OCI-LY7 (cell line): ENCODE measurements around the gene FUBP3. TPM values are rescaled to one million over a fixed set of nuclear protein-coding genes. Genes with fewer than 3 reads are reported as not detected.
"Not testable (repeated sequence)": the region's sequence is repeated elsewhere in the genome, so short reads cannot be mapped to it uniquely, and the experiment has no call there.

ENCODE experiments used
- BruUV-seq: library from RNA; stranded (reverse); fragments of 400-500 nt; replicated peaks from 2 replicates; lab custom pipeline; 2021; lab: Mats Ljungman, UMichigan
- CTCF ChIA-PET: fragments of 300-600 bp; sonication (Branson Sonifier 250); formaldehyde crosslinking; loops from one replicate; lab custom pipeline; 2022; ENCODE audit warnings: antibody characterized with exemption; ENCODE audit not compliant: unreplicated experiment; lab: Charles Lee
- POLR2A ChIA-PET: fragments of 300-600 bp; sonication (Branson Sonifier 250); formaldehyde crosslinking; loops from one replicate; lab custom pipeline; 2022; ENCODE audit warnings: antibody characterized with exemption; lab: Charles Lee
- DNase-seq: peaks from one replicate; pipeline ENCODE4 v3.0.0-alpha.2; 2015; ENCODE audit warnings: low spot score
- H2AFZ ChIP-seq: fragments of 200-600 bp; sonication (generic), shearing (Covaris generic); 2 replicates; pipeline ENCODE4 v1.6.1; 2014; ENCODE audit warnings: mild to moderate bottlenecking, antibody characterized with exemption, low read length, moderate library complexity
- H3K27ac ChIP-seq: fragments of 200-600 bp; sonication (generic); 2 replicates; pipeline ENCODE4 v1.5.1; 2014; ENCODE audit warnings: mixed run types, low read depth, mild to moderate bottlenecking, moderate library complexity, low read length, inconsistent platforms; ENCODE audit not compliant: poor library complexity, severe bottlenecking
- H3K36me3 ChIP-seq: fragments of 200-600 bp; sonication (generic); 2 replicates; pipeline ENCODE4 v1.6.1; 2014; ENCODE audit warnings: mild to moderate bottlenecking, antibody characterized with exemption, low read length, moderate library complexity, mixed read lengths; ENCODE audit not compliant: insufficient read depth
- H3K4me1 ChIP-seq: fragments of 200-600 bp; sonication (generic); 2 replicates; pipeline ENCODE4 v1.5.1; 2014; ENCODE audit warnings: mild to moderate bottlenecking, low read length; ENCODE audit not compliant: insufficient read depth, poor library complexity, severe bottlenecking
- H3K4me2 ChIP-seq: fragments of 200-600 bp; sonication (generic); 2 replicates; pipeline ENCODE4 v1.6.1; 2014; ENCODE audit warnings: mild to moderate bottlenecking, low read length
- H3K4me3 ChIP-seq: fragments of 200-600 bp; sonication (generic); 2 replicates; pipeline ENCODE4 v1.5.1; 2014; ENCODE audit warnings: mild to moderate bottlenecking, low read depth, low read length; ENCODE audit not compliant: poor library complexity, severe bottlenecking
- H3K79me2 ChIP-seq: fragments of 200-600 bp; sonication (generic); 2 replicates; pipeline ENCODE4 v1.6.1; 2016; ENCODE audit warnings: low read depth, mild to moderate bottlenecking, low read length, moderate library complexity, mixed read lengths; ENCODE audit not compliant: insufficient read depth
- H3K9me2 ChIP-seq: fragments of 200-600 bp; sonication (generic); 2 replicates; pipeline ENCODE4 v1.6.1; 2016; ENCODE audit warnings: mild to moderate bottlenecking, low read length, mixed read lengths; ENCODE audit not compliant: insufficient read depth
- H3K9me3 ChIP-seq: fragments of 200-600 bp; sonication (generic); 2 replicates; pipeline ENCODE4 v1.6.1; 2014; ENCODE audit warnings: mild to moderate bottlenecking, mixed run types, low read length, mixed read lengths
- H4K20me1 ChIP-seq: fragments of 200-600 bp; sonication (generic); 2 replicates; pipeline ENCODE4 v1.6.1; 2014; ENCODE audit warnings: mild to moderate bottlenecking, antibody characterized with exemption, low read length, moderate library complexity, mixed read lengths; ENCODE audit not compliant: insufficient read depth
- EZH2phosphoT487 ChIP-seq: fragments of 200-600 bp; sonication (generic); IDR thresholded peaks from 2 replicates; pipeline ENCODE4 v1.6.1; 2018; ENCODE audit warnings: low read depth, borderline replicate concordance, mild to moderate bottlenecking, mixed run types, antibody characterized with exemption, low read length, moderate library complexity, mixed read lengths
- intact Hi-C: fragments of 100-400 bp; cut with micrococcal nuclease; formaldehyde crosslinking; loops from one replicate; pipeline ENCODE4 v1.10.0; 2022; ENCODE audit not compliant: unreplicated experiment
- total RNA-seq, 2 experiments: library from RNA; depleted of rRNA in 1 of 2; stranded (reverse); fragments of >200 nt in 1 of 2; shearing (Covaris generic) in 1 of 2; gene quantifications; 2 replicates each; pipeline ENCODE4 v1.2.3, GENCODE V29; 2014 to 2022
- TF ChIP-seq, protein P1 (sequence below): fragments of 200-600 bp; sonication (generic); conservative IDR thresholded peaks from 2 replicates; pipeline ENCODE4 v1.5.1; 2014; ENCODE audit warnings: mild to moderate bottlenecking, antibody characterized with exemption, low read length, moderate library complexity, mixed read lengths

FUBP3 gene
- total RNA-seq, 2 experiments from 2014 or later = 62.3 to 78.3 TPM

DNA sequence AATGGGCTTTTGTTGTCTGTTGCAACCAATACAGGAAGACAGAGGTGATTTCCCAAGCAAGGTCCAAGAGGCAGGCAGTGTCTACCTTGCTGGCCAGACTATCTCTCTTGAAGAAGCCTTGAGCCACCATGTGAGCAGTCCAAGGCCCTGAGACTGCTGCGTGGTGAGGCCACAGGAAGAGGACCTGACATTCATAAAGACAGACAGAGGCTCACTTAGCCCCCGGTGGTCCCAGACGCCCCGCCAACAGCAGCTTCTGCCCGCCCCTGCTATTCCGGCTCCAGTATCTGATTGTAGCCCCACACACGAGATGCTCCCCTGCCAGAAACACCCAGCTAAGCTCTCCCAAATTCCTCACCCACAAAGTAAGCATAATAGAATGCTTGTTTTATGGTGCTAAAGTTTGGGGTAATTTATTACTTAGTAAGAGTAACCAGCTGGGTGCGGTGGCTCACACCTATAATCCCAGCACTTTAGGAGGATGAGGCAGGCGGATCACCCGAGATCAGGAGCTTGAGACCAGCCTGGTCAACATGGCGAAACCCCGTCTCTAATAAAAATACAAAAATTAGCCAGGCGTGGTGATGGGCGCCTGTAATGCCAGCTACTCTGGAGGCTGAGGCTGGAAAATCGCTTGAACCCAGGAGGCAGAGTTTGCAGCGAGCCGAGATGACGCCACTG lies 22.8 kb upstream of the FUBP3 start:
- H2AFZ ChIP-seq = no peak overlapping the region
- H3K9me3 ChIP-seq = no peaks in the 10 kb centered on the region
- H3K9me2 ChIP-seq = no peaks in the 10 kb centered on the region
- H3K4me1 ChIP-seq = no peaks in the 10 kb centered on the region
- no peaks in the 10 kb centered on the region for H4K20me1 ChIP-seq
- intact Hi-C loops = no loop called here
- ChIA-PET POLR2A (interaction anchor here (1.0 kb wide), 1 partner anchor 22 kb away, joined by 3 read pairs; no protein-coding TSS in a partner anchor), CTCF (no interaction called here)
- no peak overlapping the region for H3K4me2 ChIP-seq
- H3K4me3 ChIP-seq = no peak overlapping the region
- TF ChIP-seq, protein P1, sequence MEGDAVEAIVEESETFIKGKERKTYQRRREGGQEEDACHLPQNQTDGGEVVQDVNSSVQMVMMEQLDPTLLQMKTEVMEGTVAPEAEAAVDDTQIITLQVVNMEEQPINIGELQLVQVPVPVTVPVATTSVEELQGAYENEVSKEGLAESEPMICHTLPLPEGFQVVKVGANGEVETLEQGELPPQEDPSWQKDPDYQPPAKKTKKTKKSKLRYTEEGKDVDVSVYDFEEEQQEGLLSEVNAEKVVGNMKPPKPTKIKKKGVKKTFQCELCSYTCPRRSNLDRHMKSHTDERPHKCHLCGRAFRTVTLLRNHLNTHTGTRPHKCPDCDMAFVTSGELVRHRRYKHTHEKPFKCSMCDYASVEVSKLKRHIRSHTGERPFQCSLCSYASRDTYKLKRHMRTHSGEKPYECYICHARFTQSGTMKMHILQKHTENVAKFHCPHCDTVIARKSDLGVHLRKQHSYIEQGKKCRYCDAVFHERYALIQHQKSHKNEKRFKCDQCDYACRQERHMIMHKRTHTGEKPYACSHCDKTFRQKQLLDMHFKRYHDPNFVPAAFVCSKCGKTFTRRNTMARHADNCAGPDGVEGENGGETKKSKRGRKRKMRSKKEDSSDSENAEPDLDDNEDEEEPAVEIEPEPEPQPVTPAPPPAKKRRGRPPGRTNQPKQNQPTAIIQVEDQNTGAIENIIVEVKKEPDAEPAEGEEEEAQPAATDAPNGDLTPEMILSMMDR = no peak
- no peak for TF ChIP-seq EZH2phosphoT487
- H3K79me2 ChIP-seq = no peaks in the 10 kb centered on the region
- H3K27ac ChIP-seq = no peak overlapping the region
- DNase-seq = no peak
- BruUV-seq = no TSS peak
- no peaks in the 10 kb centered on the region for H3K36me3 ChIP-seq

DNA sequence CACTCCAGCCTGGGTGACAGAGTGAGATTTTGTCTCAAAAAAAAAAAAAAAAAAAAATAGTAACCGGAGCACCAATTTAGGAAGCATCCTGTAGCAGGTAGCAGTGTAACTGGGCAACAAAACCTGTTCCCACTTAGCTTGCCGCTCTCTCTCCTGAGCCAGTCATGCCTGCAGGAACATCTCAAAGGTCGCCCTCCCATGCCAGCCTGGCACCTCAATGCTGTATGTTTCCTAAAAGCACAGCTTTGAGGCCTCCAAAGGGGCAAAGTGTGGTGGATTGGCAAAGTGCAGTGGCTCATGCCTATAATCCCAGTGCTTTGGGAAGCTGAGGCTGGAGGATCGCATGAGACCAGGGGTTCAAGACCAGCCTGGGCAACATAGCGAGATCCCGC lies 22.3 kb upstream of the FUBP3 start:
- Histone ChIP-seq H3K9me2 (no peaks in the 10 kb centered on the region), H3K4me2 (no peak overlapping the region), H3K9me3 (no peaks in the 10 kb centered on the region), H3K36me3 (no peaks in the 10 kb centered on the region), H2AFZ (no peak overlapping the region), H3K27ac (no peak overlapping the region), H3K4me1 (no peaks in the 10 kb centered on the region), H3K79me2 (no peaks in the 10 kb centered on the region), H4K20me1 (no peaks in the 10 kb centered on the region), H3K4me3 (no peak overlapping the region)
- no peak for DNase-seq
- intact Hi-C loops = no loop called here
- POLR2A ChIA-PET = interaction anchor here (1.0 kb wide), 1 partner anchor 22 kb away, joined by 3 read pairs; no protein-coding TSS in a partner anchor
- BruUV-seq = no TSS peak
- TF ChIP-seq, protein P1 = no peak
- no peak for TF ChIP-seq EZH2phosphoT487
- CTCF ChIA-PET = no interaction called here

DNA sequence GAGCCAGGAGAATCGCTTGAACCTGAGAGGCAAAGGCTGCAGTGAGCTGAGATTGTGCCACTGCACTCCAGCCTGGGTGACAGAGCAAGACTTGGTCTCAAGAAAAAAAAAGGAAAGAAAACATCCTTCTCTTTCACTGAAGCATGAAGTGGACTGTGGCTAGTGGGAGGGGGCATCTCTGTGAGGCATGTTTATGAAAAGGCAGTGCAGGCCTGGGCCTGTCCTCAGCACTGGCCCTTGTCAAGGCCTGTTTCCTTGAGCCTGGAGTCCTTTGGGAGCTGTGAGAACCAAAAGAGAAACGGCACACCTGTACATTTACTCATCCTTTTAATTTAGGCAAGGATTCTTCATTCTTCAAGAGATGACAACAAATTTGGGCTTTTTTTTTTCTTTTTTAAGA lies 18.3 kb upstream of the FUBP3 start:
- no peak overlapping the region for H2AFZ ChIP-seq
- H3K4me3 ChIP-seq = no peak overlapping the region
- ChIA-PET POLR2A (interaction anchor here (0.7 kb wide), 1 partner anchor 14 kb away, joined by 4 read pairs; no protein-coding TSS in a partner anchor), CTCF (no interaction called here)
- H3K27ac ChIP-seq = no peak overlapping the region
- DNase-seq = no peak
- no peaks in the 10 kb centered on the region for H3K36me3 ChIP-seq
- no TSS peak for BruUV-seq
- H3K9me2 ChIP-seq = no peaks in the 10 kb centered on the region
- TF ChIP-seq, protein P1 = no peak
- TF ChIP-seq EZH2phosphoT487 = no peak
- H3K4me1 ChIP-seq = no peaks in the 10 kb centered on the region
- H3K79me2 ChIP-seq = no peaks in the 10 kb centered on the region
- H3K4me2 ChIP-seq = no peak overlapping the region
- no peaks in the 10 kb centered on the region for H3K9me3 ChIP-seq
- no peaks in the 10 kb centered on the region for H4K20me1 ChIP-seq
- intact Hi-C loops = no loop called here

DNA sequence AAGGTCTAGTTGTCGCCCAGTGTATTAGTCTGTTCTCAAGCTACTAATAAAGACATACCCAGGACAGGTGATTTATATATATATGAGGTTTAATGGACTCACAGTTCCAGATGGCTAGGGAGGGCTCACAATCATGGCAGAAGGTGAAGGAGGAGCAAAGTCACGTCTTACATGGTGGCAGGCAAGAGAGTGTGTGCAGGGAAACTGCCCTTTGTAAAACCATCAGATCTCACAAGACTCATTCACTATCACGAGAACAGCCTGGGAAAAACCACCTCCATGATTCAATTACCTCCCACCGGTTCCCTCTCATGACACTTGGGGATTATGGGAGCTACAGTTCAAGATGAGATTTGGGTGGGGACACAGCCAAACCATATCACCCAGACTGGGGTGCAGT lies 16.9 kb upstream of the FUBP3 start:
- H2AFZ ChIP-seq, H3K4me3 ChIP-seq, H4K20me1 ChIP-seq, H3K36me3 ChIP-seq, DNase-seq, H3K4me2 ChIP-seq, H3K27ac ChIP-seq, POLR2A ChIA-PET, H3K4me1 ChIP-seq, H3K9me2 ChIP-seq, H3K79me2 ChIP-seq, H3K9me3 ChIP-seq, intact Hi-C loops, BruUV-seq, CTCF ChIA-PET: not testable (repeated sequence)
